GM10847 (cell line): Measurements from ENCODE around the gene PHTF2.

Source experiments
- POLR2A ChIP-seq: IDR thresholded peaks from 2 replicates; pipeline ENCODE4 v1.6.1; 2011; ENCODE audit not compliant: insufficient read length; ENCODE audit errors: extremely low read depth

PHTF2 gene

GRCh38 chr7:77975672-77976480 is 177.3 kb downstream of the PHTF2 start:
- TF ChIP-seq POLR2A = no peak

DNA sequence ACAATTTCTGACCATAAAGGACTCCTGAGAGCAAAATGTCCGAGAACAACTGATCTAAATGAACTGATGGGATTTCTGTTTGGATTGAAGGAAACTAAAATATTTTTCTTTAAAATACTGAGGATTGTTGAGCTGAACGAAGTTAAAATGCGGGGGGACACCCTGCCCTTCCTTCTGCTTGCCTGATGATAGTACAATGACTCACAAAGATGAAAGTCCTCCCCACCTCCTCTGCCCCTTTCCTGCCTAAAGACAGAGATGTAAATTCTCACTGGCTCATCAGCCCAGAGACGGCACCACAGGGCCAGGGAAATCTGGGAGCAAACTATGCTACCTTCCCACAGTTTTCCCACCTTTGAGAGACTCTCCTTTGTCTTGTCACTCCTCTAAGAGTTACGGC is 180.6 kb downstream of the PHTF2 start:
- no peak for TF ChIP-seq POLR2A

DNA sequence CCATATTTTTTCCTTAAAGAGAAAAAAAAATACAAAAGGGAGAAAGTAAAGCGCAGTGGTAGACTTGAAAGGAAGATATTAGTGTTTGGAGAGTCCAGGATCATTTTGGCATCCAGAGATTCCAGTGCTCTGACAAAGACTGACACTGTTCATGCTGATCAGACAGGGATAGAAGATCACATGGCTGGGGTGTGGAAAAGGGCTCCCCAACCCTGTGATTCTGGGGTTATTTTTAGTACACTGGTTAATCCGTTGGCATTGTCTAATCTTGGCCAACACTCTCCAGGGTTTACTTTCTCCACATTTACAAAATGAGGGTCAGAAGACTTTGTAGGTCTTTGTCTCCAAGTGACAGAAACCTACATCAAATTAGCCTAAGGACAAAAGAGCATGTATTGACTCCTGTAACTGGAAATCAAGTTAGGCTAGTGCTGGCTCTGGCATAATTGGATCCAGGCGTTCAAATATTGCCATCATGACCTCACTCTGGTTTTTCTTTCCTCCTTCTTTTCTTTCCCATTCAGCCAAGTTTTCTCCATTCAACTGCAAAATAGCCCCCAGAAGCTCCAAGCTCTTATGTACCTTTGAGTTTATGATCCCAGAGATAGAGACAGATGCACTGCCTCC is 181.6 kb downstream of the PHTF2 start:
- no peak for TF ChIP-seq POLR2A

- TF ChIP-seq POLR2A = no peak
These were observed 184.5 kb downstream of the PHTF2 start for GRCh38 chr7:77982926-77983550.

GRCh38 chr7:77983973-77984372 is 185.4 kb downstream of the PHTF2 start:
- no peak for TF ChIP-seq POLR2A

DNA sequence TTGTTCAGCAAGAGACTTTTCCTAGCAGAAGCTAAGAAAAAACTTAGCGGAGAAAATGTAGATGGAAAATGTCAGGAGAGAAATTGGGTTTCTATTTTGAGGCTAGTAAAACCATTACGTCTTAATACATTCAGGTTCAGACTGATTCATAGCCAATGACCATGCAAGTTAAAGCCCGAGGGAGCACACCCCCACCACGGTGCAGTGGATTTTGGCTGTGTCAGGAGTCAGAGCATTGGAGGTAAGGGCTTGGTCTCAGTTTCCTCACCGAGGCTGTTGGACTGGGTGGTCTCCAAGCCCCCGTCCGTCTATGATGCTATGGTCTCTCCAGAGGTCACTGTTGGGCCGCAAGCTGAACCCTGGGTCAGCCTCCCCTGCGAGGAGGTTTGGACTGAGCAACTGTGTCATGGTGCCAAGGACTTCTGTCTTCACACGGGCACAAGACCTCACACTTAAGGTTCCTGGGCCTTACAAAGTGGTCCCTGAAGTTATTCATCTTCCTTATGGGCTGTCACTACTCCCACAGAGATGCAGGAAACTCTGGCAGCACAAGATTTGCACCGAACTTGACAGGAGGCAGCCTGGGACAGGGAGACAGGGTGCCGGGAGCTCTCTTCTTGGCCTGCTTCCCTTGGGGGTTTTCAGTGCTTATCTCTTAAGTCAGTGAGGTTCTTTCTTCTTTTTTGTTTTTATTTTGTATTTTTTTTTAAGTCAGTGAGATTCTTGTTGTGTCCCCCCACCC is 186.8 kb downstream of the PHTF2 start:
- TF ChIP-seq POLR2A = no peak

GRCh38 chr7:77985974-77986339 is 187.4 kb downstream of the PHTF2 start:
- no peak for TF ChIP-seq POLR2A

- TF ChIP-seq POLR2A = no peak
These were observed 191.5 kb downstream of the PHTF2 start for GRCh38 chr7:77989981-77990566.

DNA sequence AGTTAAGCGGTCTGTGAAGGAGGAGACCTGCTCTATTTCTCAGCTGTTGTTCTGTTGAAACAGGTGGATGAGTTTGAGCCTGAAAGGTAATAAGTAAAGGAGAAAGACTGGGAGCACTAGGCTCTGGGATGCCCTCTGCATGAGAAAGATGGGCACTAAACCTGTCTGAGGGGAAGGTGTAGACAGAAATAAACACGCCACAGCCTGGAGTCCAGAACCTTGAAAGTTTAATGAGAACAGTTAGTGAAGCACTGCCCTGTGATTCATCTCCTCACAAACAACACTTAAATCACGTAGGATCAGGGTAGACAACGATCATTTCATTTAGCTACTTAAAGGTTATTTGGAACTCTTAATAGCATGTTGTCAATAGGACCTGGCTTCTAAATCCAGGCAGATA is 193.1 kb downstream of the PHTF2 start:
- TF ChIP-seq POLR2A = no peak

DNA sequence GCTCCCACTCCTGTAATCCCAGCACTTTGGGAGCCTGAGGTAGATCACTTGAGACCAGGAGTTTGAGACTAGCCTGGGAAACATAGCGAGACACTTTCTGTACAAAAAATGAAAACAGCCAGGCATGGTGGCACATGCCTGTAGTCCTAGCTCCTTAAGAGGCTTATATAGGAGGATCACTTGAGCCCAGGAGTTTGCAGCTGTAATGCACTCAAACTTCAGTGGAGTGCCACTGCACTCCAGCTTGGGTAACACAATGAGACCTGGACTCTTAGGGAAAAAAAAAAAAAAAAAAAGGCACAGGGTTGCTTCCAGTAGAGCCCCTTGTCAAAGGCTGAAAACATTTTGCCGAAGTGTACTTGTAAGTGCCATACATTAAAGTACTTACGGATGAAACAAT is 195.3 kb downstream of the PHTF2 start:
- no peak for TF ChIP-seq POLR2A

- TF ChIP-seq POLR2A = no peak
These were observed 197.1 kb downstream of the PHTF2 start for GRCh38 chr7:77995717-77996116.

GRCh38 chr7:78002021-78002420 is 203.4 kb downstream of the PHTF2 start:
- no peak for TF ChIP-seq POLR2A

DNA sequence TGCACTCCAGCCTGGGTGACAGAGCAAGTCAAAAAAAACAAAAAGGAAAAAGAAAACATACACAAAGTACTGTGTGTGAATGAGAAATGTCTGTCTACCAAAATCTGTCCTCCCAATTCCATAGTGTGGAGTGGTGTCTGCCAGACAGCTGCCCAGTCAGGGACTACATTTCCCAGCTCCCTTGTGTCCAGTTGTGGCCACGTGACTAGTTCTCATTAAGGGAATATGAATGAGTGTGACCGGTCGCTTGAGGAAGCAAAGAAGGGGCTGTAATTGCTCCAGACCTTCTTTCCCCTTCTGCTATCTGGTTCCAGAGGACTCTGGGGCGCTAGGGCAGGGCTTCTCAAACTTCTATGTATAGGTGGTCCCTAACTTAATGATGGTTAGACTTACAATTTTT is 204.1 kb downstream of the PHTF2 start:
- TF ChIP-seq POLR2A = no peak

DNA sequence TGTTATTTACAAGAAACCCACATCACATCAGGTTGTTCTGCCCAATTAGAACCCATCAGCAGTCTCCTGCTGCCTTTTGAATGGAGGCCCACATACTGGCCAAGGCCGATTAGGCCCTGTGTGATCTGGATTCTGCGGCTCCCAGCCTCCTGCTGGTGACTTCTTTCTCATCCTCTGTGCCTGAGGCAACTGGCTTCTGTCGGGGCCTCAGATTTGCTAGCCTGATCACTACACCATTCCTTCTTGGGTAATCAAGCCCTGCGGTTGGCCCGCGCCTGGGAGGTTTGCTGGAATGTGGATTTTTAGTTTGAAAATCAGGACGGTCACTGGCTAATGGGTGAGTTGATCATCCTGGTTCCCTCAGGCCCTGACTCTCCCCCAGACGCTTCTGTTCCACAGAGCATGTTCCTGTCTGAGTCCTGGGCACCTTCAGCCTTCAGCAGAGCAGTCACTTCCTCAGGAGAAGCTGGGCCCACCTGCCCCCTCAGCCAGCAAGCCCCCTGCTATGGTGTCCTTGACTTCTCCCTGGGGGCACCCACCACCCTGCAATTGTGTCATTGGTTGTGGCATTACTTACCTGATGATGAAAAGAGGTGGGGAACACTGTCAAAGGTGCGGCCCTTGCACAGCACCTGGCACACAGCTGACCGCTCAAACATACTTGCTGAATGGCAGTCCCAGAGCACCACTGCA is 207.6 kb downstream of the PHTF2 start:
- no peak for TF ChIP-seq POLR2A
